Measurements from ENCODE around the gene INCA1. TPM values are rescaled to one million over a fixed set of nuclear protein-coding genes. Genes with fewer than 3 reads are reported as not detected.

INCA1 gene
- total RNA-seq (1 to 10 TPM in 2 of 5 donors, not detected in 3; 1.3 to 6.1 TPM), polyA plus RNA-seq (1 to 10 TPM; 1.4 to 2.7 (median 1.6) TPM)
- long read RNA-seq, donor 1 = 0 reads
- long read RNA-seq, donor 2 = 0 reads
- long read RNA-seq, donor 3 = 0 reads
- long read RNA-seq, donor 4 = 0 reads
- long read RNA-seq, donor 5, partial matches to known transcripts = 7 of 7 reads
- long read RNA-seq, donor 5, other reads (novel, unspliced or antisense) = 0 of 7 reads
- long read RNA-seq, donor 6, partial matches to known transcripts = 214 of 214 reads
- long read RNA-seq, donor 6, other reads (novel, unspliced or antisense) = 0 of 214 reads
- long read RNA-seq, donor 7 = 0 reads
- long read RNA-seq, donor 8, partial matches to known transcripts = 10 of 10 reads
- long read RNA-seq, donor 8, other reads (novel, unspliced or antisense) = 0 of 10 reads
- long read RNA-seq, donor 9 = 0 reads
- long read RNA-seq, donor 10 = 0 reads

GRCh38 chr17:4997302-4998026 lies at the start of gene INCA1, which contains the start of gene KIF1C:
INCA1 (minus strand) TSS chr17:4997522; CDS start chr17:4994437, 3,085 bp downstream.
KIF1C (plus strand) TSS chr17:4997950; CDS start chr17:5000247, 2,297 bp downstream.
- Histone ChIP-seq H3K9me3 (no peaks in the 10 kb centered on the region), H3K27ac (peak within 1 kb of the TSS; percentile 91 to 97 (median 94)), H3K36me3 (peaks cover 16 to 21% (median 20%) of the 10 kb centered on the region in 4 donors), H3K27me3 (no peaks in the 10 kb centered on the region), H3K4me3 (peak within 1 kb of the TSS; percentile 93 to 99 (median 98)), H3K4me1 (peaks cover 27 to 34% (median 32%) of the 10 kb centered on the region in 4 donors)
- peak; percentile 95 to 97 for DNase-seq
- peak in 2 of 4 donors; percentile 43 to 58 for TF ChIP-seq POLR2A (IDR thresholded peaks at IDR 0.05)
- TF ChIP-seq EP300 (IDR thresholded peaks at IDR 0.05) = no peak
- peak; percentile 49 to 84 (median 82) for TF ChIP-seq POLR2AphosphoS5 (IDR thresholded peaks at IDR 0.05)
- peak in 2 of 7 experiments; percentile 23 to 27 for TF ChIP-seq CTCF (IDR thresholded peaks at IDR 0.05)
- intact Hi-C loops (cut with DNase I; ENCODE audit: low total_unique reads) = no loop called here
- 0 to 2% (median 1%) methylated on average over 18 to 93 of the region's 93 CpGs; no CpG with 5 or more reads in 1 of the 5 donors for WGBS, 5 donors

GRCh38 chr17:5045496-5045895 lies 48.2 kb upstream of the INCA1 start:
- no peaks in the 10 kb centered on the region for H3K27me3 ChIP-seq
- H3K4me3 ChIP-seq = no peak overlapping the region
- H3K36me3 ChIP-seq = no peaks in the 10 kb centered on the region
- no peak for TF ChIP-seq EP300 (IDR thresholded peaks at IDR 0.05)
- no peak for TF ChIP-seq CTCF (IDR thresholded peaks at IDR 0.05)
- H3K27ac ChIP-seq = no peak overlapping the region
- H3K4me1 ChIP-seq = peaks cover 0 to 21% (median 9%) of the 10 kb centered on the region in 4 donors
- H3K9me3 ChIP-seq = no peaks in the 10 kb centered on the region
- DNase-seq = no peak
- 80 to 87% (median 86%) methylated on average over 6 of the region's 6 CpGs for WGBS, 5 donors
- intact Hi-C loops (cut with DNase I; ENCODE audit: low total_unique reads) = no loop called here

- Histone ChIP-seq H3K27me3 (no peaks in the 10 kb centered on the region), H3K4me3 (no peak overlapping the region), H3K36me3 (no peaks in the 10 kb centered on the region), H3K27ac (no peak overlapping the region), H3K4me1 (peaks cover 0 to 12% (median 3%) of the 10 kb centered on the region in 4 donors), H3K9me3 (no peaks in the 10 kb centered on the region)
- 69 to 89% (median 81%) methylated on average over 5 of the region's 5 CpGs for WGBS, 5 donors
- TF ChIP-seq CTCF (IDR thresholded peaks at IDR 0.05) (no peak), EP300 (IDR thresholded peaks at IDR 0.05) (no peak), POLR2A (IDR thresholded peaks at IDR 0.05) (no peak), POLR2AphosphoS5 (IDR thresholded peaks at IDR 0.05) (no peak)
- intact Hi-C loops (cut with DNase I; ENCODE audit: low total_unique reads) = no loop called here
- DNase-seq = no peak
Observed at GRCh38 chr17:5044630-5045029, 47.3 kb upstream of the INCA1 start.

- WGBS, 5 donors = 93 to 100% (median 100%) methylated on average over 1 of the region's 1 CpG
- DNase-seq = no peak
- peaks cover 0 to 7% (median 0%) of the 10 kb centered on the region in 4 donors for H3K4me1 ChIP-seq
- no peaks in the 10 kb centered on the region for H3K9me3 ChIP-seq
- no peak overlapping the region for H3K4me3 ChIP-seq
- H3K27ac ChIP-seq = no peak overlapping the region
- H3K27me3 ChIP-seq = no peaks in the 10 kb centered on the region
- no peaks in the 10 kb centered on the region for H3K36me3 ChIP-seq
- TF ChIP-seq EP300 (IDR thresholded peaks at IDR 0.05) (no peak), POLR2AphosphoS5 (IDR thresholded peaks at IDR 0.05) (no peak), CTCF (IDR thresholded peaks at IDR 0.05) (no peak), POLR2A (IDR thresholded peaks at IDR 0.05) (no peak)
- intact Hi-C loops (cut with DNase I; ENCODE audit: low total_unique reads) = no loop called here
Observed at GRCh38 chr17:5043524-5043923, 46.2 kb upstream of the INCA1 start.

All from stomach (tissue), 19 donors.